OCI-LY7 (cell line): ENCODE data around the gene PTH2R. TPM values are rescaled to one million over a fixed set of nuclear protein-coding genes. Genes with fewer than 3 reads are reported as not detected.
"Not testable (repeated sequence)": the region's sequence is repeated elsewhere in the genome, so short reads cannot be mapped to it uniquely, and the experiment has no call there.

Experiments used
- BruUV-seq: library from RNA; stranded (reverse); fragments of 400-500 nt; replicated peaks from 2 replicates; lab custom pipeline; 2021; lab: Mats Ljungman, UMichigan
- CTCF ChIA-PET: fragments of 300-600 bp; sonication (Branson Sonifier 250); formaldehyde crosslinking; loops from one replicate; lab custom pipeline; 2022; ENCODE audit warnings: antibody characterized with exemption; ENCODE audit not compliant: unreplicated experiment; lab: Charles Lee
- POLR2A ChIA-PET: fragments of 300-600 bp; sonication (Branson Sonifier 250); formaldehyde crosslinking; loops from one replicate; lab custom pipeline; 2022; ENCODE audit warnings: antibody characterized with exemption; lab: Charles Lee
- DNase-seq: peaks from one replicate; pipeline ENCODE4 v3.0.0-alpha.2; 2015; ENCODE audit warnings: low spot score
- H2AFZ ChIP-seq: fragments of 200-600 bp; sonication (generic), shearing (Covaris generic); 2 replicates; pipeline ENCODE4 v1.6.1; 2014; ENCODE audit warnings: mild to moderate bottlenecking, antibody characterized with exemption, low read length, moderate library complexity
- H3K27ac ChIP-seq: fragments of 200-600 bp; sonication (generic); 2 replicates; pipeline ENCODE4 v1.5.1; 2014; ENCODE audit warnings: mixed run types, low read depth, mild to moderate bottlenecking, moderate library complexity, low read length, inconsistent platforms; ENCODE audit not compliant: poor library complexity, severe bottlenecking
- H3K36me3 ChIP-seq: fragments of 200-600 bp; sonication (generic); 2 replicates; pipeline ENCODE4 v1.6.1; 2014; ENCODE audit warnings: mild to moderate bottlenecking, antibody characterized with exemption, low read length, moderate library complexity, mixed read lengths; ENCODE audit not compliant: insufficient read depth
- H3K4me1 ChIP-seq: fragments of 200-600 bp; sonication (generic); 2 replicates; pipeline ENCODE4 v1.5.1; 2014; ENCODE audit warnings: mild to moderate bottlenecking, low read length; ENCODE audit not compliant: insufficient read depth, poor library complexity, severe bottlenecking
- H3K4me2 ChIP-seq: fragments of 200-600 bp; sonication (generic); 2 replicates; pipeline ENCODE4 v1.6.1; 2014; ENCODE audit warnings: mild to moderate bottlenecking, low read length
- H3K4me3 ChIP-seq: fragments of 200-600 bp; sonication (generic); 2 replicates; pipeline ENCODE4 v1.5.1; 2014; ENCODE audit warnings: mild to moderate bottlenecking, low read depth, low read length; ENCODE audit not compliant: poor library complexity, severe bottlenecking
- H3K79me2 ChIP-seq: fragments of 200-600 bp; sonication (generic); 2 replicates; pipeline ENCODE4 v1.6.1; 2016; ENCODE audit warnings: low read depth, mild to moderate bottlenecking, low read length, moderate library complexity, mixed read lengths; ENCODE audit not compliant: insufficient read depth
- H3K9me2 ChIP-seq: fragments of 200-600 bp; sonication (generic); 2 replicates; pipeline ENCODE4 v1.6.1; 2016; ENCODE audit warnings: mild to moderate bottlenecking, low read length, mixed read lengths; ENCODE audit not compliant: insufficient read depth
- H3K9me3 ChIP-seq: fragments of 200-600 bp; sonication (generic); 2 replicates; pipeline ENCODE4 v1.6.1; 2014; ENCODE audit warnings: mild to moderate bottlenecking, mixed run types, low read length, mixed read lengths
- H4K20me1 ChIP-seq: fragments of 200-600 bp; sonication (generic); 2 replicates; pipeline ENCODE4 v1.6.1; 2014; ENCODE audit warnings: mild to moderate bottlenecking, antibody characterized with exemption, low read length, moderate library complexity, mixed read lengths; ENCODE audit not compliant: insufficient read depth
- EZH2phosphoT487 ChIP-seq: fragments of 200-600 bp; sonication (generic); IDR thresholded peaks from 2 replicates; pipeline ENCODE4 v1.6.1; 2018; ENCODE audit warnings: low read depth, borderline replicate concordance, mild to moderate bottlenecking, mixed run types, antibody characterized with exemption, low read length, moderate library complexity, mixed read lengths
- intact Hi-C: fragments of 100-400 bp; cut with micrococcal nuclease; formaldehyde crosslinking; loops from one replicate; pipeline ENCODE4 v1.10.0; 2022; ENCODE audit not compliant: unreplicated experiment
- total RNA-seq, 2 experiments: library from RNA; depleted of rRNA in 1 of 2; stranded (reverse); fragments of >200 nt in 1 of 2; shearing (Covaris generic) in 1 of 2; gene quantifications; 2 replicates each; pipeline ENCODE4 v1.2.3, GENCODE V29; 2014 to 2022
- TF ChIP-seq, protein P1 (sequence below): fragments of 200-600 bp; sonication (generic); conservative IDR thresholded peaks from 2 replicates; pipeline ENCODE4 v1.5.1; 2014; ENCODE audit warnings: mild to moderate bottlenecking, antibody characterized with exemption, low read length, moderate library complexity, mixed read lengths

The PTH2R gene
- total RNA-seq, 2 experiments from 2014 or later: 0.06 to 0.13 TPM

DNA sequence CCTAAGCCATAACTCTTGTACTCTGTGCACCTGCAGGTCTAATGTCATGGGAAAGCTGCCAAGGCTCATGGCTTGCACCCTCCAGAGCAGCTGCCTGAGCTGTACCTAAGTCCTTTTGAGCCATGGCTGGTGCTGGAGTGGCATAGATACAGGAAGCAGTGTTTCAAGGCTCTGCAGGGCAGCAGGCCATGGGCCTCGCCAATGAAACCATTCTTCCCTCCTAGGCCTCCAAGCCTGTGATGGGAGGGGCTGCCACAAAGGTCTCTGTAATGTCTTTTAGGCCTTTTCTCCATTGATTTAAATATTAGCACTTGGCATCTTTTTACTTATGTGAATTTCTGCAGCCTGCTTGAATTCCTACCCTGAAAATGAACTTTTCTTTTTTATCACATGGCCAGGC lies 108.5 kb downstream of the PTH2R start:
- no peak for DNase-seq
- BruUV-seq: no TSS peak
- no peaks in the 10 kb centered on the region for H3K9me2 ChIP-seq
- ChIA-PET CTCF (no interaction called here), POLR2A (no interaction called here)
- H3K36me3 ChIP-seq: no peaks in the 10 kb centered on the region
- no peaks in the 10 kb centered on the region for H3K79me2 ChIP-seq
- intact Hi-C loops: no loop called here
- H3K9me3 ChIP-seq: no peaks in the 10 kb centered on the region
- no peak overlapping the region for H3K27ac ChIP-seq
- H3K4me1 ChIP-seq: no peaks in the 10 kb centered on the region
- no peaks in the 10 kb centered on the region for H4K20me1 ChIP-seq
- TF ChIP-seq EZH2phosphoT487: no peak
- TF ChIP-seq, protein P1, sequence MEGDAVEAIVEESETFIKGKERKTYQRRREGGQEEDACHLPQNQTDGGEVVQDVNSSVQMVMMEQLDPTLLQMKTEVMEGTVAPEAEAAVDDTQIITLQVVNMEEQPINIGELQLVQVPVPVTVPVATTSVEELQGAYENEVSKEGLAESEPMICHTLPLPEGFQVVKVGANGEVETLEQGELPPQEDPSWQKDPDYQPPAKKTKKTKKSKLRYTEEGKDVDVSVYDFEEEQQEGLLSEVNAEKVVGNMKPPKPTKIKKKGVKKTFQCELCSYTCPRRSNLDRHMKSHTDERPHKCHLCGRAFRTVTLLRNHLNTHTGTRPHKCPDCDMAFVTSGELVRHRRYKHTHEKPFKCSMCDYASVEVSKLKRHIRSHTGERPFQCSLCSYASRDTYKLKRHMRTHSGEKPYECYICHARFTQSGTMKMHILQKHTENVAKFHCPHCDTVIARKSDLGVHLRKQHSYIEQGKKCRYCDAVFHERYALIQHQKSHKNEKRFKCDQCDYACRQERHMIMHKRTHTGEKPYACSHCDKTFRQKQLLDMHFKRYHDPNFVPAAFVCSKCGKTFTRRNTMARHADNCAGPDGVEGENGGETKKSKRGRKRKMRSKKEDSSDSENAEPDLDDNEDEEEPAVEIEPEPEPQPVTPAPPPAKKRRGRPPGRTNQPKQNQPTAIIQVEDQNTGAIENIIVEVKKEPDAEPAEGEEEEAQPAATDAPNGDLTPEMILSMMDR: no peak
- no peak overlapping the region for H3K4me3 ChIP-seq
- no peak overlapping the region for H3K4me2 ChIP-seq
- H2AFZ ChIP-seq: no peak overlapping the region

DNA sequence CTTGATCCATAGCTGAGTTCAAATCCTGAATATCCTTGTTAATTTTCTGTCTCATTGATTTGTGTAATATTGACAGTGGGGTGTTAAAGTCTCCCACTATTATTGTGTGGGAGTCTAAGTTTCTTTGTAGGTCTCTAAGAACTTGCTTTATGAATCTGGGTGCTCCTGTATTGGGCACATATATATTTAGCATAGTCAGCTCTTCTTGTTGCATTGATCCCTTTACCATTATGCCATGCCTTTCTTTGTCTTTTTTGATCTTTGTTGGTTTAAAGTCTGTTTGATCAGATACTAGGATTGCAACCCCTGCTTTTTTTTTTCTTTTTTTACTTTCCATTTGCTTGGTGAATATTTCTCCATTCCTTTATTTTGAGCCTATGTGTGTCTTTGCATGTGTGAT lies 116.5 kb downstream of the PTH2R start:
- H3K9me3 ChIP-seq, H3K4me1 ChIP-seq, intact Hi-C loops, H3K36me3 ChIP-seq, H3K27ac ChIP-seq, CTCF ChIA-PET, H4K20me1 ChIP-seq, H3K79me2 ChIP-seq, H3K4me3 ChIP-seq, H3K9me2 ChIP-seq, DNase-seq, POLR2A ChIA-PET, H3K4me2 ChIP-seq, H2AFZ ChIP-seq, BruUV-seq: not testable (repeated sequence)

DNA sequence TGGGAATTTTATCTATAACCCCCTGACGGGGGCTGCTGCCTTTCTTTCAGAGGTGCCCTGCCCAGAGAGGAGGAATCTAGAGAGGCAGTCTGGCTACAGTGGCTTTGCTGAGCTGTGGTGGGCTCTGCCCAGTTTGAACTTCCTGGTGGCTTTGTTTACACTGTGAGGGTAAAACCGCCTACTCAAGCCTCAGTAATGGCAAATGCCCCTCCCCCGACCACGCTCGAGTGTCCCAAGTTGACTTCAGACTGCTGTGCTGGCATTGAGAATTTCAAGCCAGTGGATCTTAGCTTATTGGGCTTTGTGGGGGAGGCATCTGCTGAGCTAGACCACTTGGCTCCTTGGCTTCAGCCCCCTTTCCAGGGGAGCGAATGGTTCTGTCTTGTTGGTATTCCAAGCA lies 118.6 kb downstream of the PTH2R start:
- H2AFZ ChIP-seq, H3K79me2 ChIP-seq, H4K20me1 ChIP-seq, DNase-seq, H3K4me1 ChIP-seq, H3K9me2 ChIP-seq, POLR2A ChIA-PET, H3K4me3 ChIP-seq, H3K36me3 ChIP-seq, BruUV-seq, intact Hi-C loops, H3K9me3 ChIP-seq, H3K4me2 ChIP-seq, H3K27ac ChIP-seq, CTCF ChIA-PET: not testable (repeated sequence)

DNA sequence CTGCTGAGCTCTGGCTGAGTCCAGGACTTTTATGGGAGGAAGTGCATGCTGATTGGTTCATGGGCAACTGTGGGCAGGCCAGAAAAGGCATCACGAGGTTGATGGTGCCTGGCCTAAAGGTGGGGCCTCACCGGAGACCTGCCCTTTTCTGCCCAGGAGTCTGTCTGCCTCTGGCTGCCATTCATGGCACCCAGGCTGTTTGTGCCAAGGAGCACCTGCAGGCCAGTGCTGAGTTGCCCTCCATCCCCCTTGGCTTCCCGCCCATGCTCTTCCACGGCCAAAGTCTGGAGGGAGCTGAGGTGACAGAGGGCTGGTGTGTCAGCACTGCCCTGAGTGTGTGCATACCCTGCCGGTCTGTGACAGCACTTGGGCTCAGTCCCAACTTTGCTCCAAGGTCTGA lies 123.2 kb downstream of the PTH2R start:
- Histone ChIP-seq H2AFZ (no peak overlapping the region), H3K79me2 (no peaks in the 10 kb centered on the region), H3K9me2 (no peaks in the 10 kb centered on the region), H3K27ac (no peak overlapping the region), H3K36me3 (no peaks in the 10 kb centered on the region), H3K4me2 (no peak overlapping the region), H3K9me3 (no peaks in the 10 kb centered on the region), H4K20me1 (no peaks in the 10 kb centered on the region), H3K4me3 (no peak overlapping the region), H3K4me1 (no peaks in the 10 kb centered on the region)
- ChIA-PET CTCF (no interaction called here), POLR2A (no interaction called here)
- no peak for DNase-seq
- no TSS peak for BruUV-seq
- intact Hi-C loops: no loop called here
- no peak for TF ChIP-seq EZH2phosphoT487
- TF ChIP-seq, protein P1: no peak
